Measurements from ENCODE around the gene PRKCH.

PRKCH gene

GRCh38 chr14:61532123-61532505, 210.7 kb downstream of the PRKCH start:
- H3K79me2 ChIP-seq (ENCODE audit: insufficient read depth, low read length): no peaks in the 10 kb centered on the region
- H3K9me3 ChIP-seq (ENCODE audit: insufficient read depth, low read length): no peaks in the 10 kb centered on the region
- no peaks in the 10 kb centered on the region for H3K27me3 ChIP-seq (ENCODE audit: low read length)
- H3F3A ChIP-seq (ENCODE audit: insufficient read depth): no peaks in the 10 kb centered on the region
- H3K9ac ChIP-seq (ENCODE audit: low read length): no peak overlapping the region
- H3K4me2 ChIP-seq (ENCODE audit: low read depth, low read length, poor library complexity, severe bottlenecking): no peak overlapping the region
- no peak for TF ChIP-seq EZH2phosphoT487 (conservative IDR thresholded peaks at IDR 0.05; ENCODE audit: low read length)
- TF ChIP-seq, protein P1, sequence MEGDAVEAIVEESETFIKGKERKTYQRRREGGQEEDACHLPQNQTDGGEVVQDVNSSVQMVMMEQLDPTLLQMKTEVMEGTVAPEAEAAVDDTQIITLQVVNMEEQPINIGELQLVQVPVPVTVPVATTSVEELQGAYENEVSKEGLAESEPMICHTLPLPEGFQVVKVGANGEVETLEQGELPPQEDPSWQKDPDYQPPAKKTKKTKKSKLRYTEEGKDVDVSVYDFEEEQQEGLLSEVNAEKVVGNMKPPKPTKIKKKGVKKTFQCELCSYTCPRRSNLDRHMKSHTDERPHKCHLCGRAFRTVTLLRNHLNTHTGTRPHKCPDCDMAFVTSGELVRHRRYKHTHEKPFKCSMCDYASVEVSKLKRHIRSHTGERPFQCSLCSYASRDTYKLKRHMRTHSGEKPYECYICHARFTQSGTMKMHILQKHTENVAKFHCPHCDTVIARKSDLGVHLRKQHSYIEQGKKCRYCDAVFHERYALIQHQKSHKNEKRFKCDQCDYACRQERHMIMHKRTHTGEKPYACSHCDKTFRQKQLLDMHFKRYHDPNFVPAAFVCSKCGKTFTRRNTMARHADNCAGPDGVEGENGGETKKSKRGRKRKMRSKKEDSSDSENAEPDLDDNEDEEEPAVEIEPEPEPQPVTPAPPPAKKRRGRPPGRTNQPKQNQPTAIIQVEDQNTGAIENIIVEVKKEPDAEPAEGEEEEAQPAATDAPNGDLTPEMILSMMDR (IDR thresholded peaks at IDR 0.05; ENCODE audit: insufficient read depth, low read length, poor library complexity, severe bottlenecking): no peak
- H3K27ac ChIP-seq (ENCODE audit: low read depth, low read length): no peak overlapping the region
- H4K20me1 ChIP-seq (ENCODE audit: low read depth, low read length): no peaks in the 10 kb centered on the region
- no peaks in the 10 kb centered on the region for H3K36me3 ChIP-seq (ENCODE audit: low read length)
- no peak overlapping the region for H3K4me3 ChIP-seq (ENCODE audit: insufficient read depth, low read length, poor library complexity, severe bottlenecking)
- H3K9me2 ChIP-seq (replicated peaks; ENCODE audit: insufficient read depth, low read length): no peaks in the 10 kb centered on the region
- no peak overlapping the region for H2AFZ ChIP-seq (ENCODE audit: low read depth, low read length, severe bottlenecking)

DNA sequence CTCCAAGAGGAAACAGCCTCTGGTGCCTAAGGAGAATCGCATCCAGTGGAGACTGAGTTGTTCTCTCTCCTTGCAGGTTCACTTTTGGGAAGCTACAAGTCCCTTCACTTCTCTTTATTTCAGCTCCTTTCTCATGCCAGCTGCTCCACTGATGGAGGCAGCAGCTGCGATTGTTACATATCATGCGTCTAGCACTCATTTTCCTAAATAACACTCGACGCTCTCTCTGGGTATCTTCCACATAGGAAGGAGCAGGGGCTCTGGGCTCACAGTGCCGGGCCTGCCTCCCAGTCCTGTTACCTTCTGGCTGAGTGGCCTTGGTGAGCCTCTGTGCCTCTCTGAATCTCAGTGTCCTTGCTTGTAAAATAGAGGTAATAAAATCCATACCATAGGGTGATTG, 211.4 kb downstream of the PRKCH start:
- H3K9me2 ChIP-seq (replicated peaks; ENCODE audit: insufficient read depth, low read length): no peaks in the 10 kb centered on the region
- no peak overlapping the region for H2AFZ ChIP-seq (ENCODE audit: low read depth, low read length, severe bottlenecking)
- H3F3A ChIP-seq (ENCODE audit: insufficient read depth): no peaks in the 10 kb centered on the region
- no peaks in the 10 kb centered on the region for H4K20me1 ChIP-seq (ENCODE audit: low read depth, low read length)
- no peak overlapping the region for H3K27ac ChIP-seq (ENCODE audit: low read depth, low read length)
- H3K79me2 ChIP-seq (ENCODE audit: insufficient read depth, low read length): no peaks in the 10 kb centered on the region
- H3K4me2 ChIP-seq (ENCODE audit: low read depth, low read length, poor library complexity, severe bottlenecking): no peak overlapping the region
- TF ChIP-seq, protein P1 (IDR thresholded peaks at IDR 0.05; ENCODE audit: insufficient read depth, low read length, poor library complexity, severe bottlenecking): no peak
- no peak for TF ChIP-seq EZH2phosphoT487 (conservative IDR thresholded peaks at IDR 0.05; ENCODE audit: low read length)
- no peak overlapping the region for H3K4me3 ChIP-seq (ENCODE audit: insufficient read depth, low read length, poor library complexity, severe bottlenecking)
- no peaks in the 10 kb centered on the region for H3K9me3 ChIP-seq (ENCODE audit: insufficient read depth, low read length)
- H3K9ac ChIP-seq (ENCODE audit: low read length): no peak overlapping the region
- H3K27me3 ChIP-seq (ENCODE audit: low read length): no peaks in the 10 kb centered on the region
- no peaks in the 10 kb centered on the region for H3K36me3 ChIP-seq (ENCODE audit: low read length)

GRCh38 chr14:61533513-61534255, 212.3 kb downstream of the PRKCH start:
- Histone ChIP-seq H3K9me3 (ENCODE audit: insufficient read depth, low read length) (no peaks in the 10 kb centered on the region), H3K4me2 (ENCODE audit: low read depth, low read length, poor library complexity, severe bottlenecking) (no peak overlapping the region), H3K27me3 (ENCODE audit: low read length) (no peaks in the 10 kb centered on the region), H3K4me3 (ENCODE audit: insufficient read depth, low read length, poor library complexity, severe bottlenecking) (no peak overlapping the region), H3K27ac (ENCODE audit: low read depth, low read length) (no peak overlapping the region), H3K9me2 (replicated peaks; ENCODE audit: insufficient read depth, low read length) (no peaks in the 10 kb centered on the region), H3K9ac (ENCODE audit: low read length) (no peak overlapping the region), H2AFZ (ENCODE audit: low read depth, low read length, severe bottlenecking) (no peak overlapping the region), H4K20me1 (ENCODE audit: low read depth, low read length) (no peaks in the 10 kb centered on the region), H3F3A (ENCODE audit: insufficient read depth) (no peaks in the 10 kb centered on the region), H3K36me3 (ENCODE audit: low read length) (no peaks in the 10 kb centered on the region), H3K79me2 (ENCODE audit: insufficient read depth, low read length) (no peaks in the 10 kb centered on the region)
- TF ChIP-seq EZH2phosphoT487 (conservative IDR thresholded peaks at IDR 0.05; ENCODE audit: low read length): no peak
- TF ChIP-seq, protein P1 (IDR thresholded peaks at IDR 0.05; ENCODE audit: insufficient read depth, low read length, poor library complexity, severe bottlenecking): no peak

Measured in SU-DHL-6 (cell line).